Effector memory CD8-positive, alpha-beta T cell (primary cell): ENCODE results near the gene HTATIP2.

ENCODE experiments used
- ATAC-seq: fragments of 150-1000 bp; cut with Tn5 transposase; replicated peaks from 2 replicates; pipeline ENCODE4 v1.10.0; 2021; ENCODE audit warnings: mild to moderate bottlenecking, moderate library complexity
- DNase-seq, 3 experiments: peaks; one replicate each; pipeline ENCODE4 v3.0.0; 2021
- H3K27ac Mint-ChIP-seq, 2 donors: one replicate each; pipeline ENCODE4 v1.8.0; 2022; ENCODE audit warnings: mild to moderate bottlenecking in 2 of 2, mixed read lengths in 2 of 2, moderate library complexity in 2 of 2
- H3K27me3 Mint-ChIP-seq, 2 donors: one replicate each; pipeline ENCODE4 v1.8.0; 2022; ENCODE audit warnings: mixed read lengths in 2 of 2
- H3K36me3 Mint-ChIP-seq: one replicate; pipeline ENCODE4 v1.8.0; 2022; ENCODE audit warnings: mild to moderate bottlenecking, moderate library complexity, mixed read lengths; ENCODE audit not compliant: insufficient read depth
- H3K4me1 Mint-ChIP-seq, 2 donors: one replicate each; pipeline ENCODE4 v1.8.0; 2022; ENCODE audit warnings: low read depth in 2 of 2, mixed read lengths in 2 of 2
- H3K4me3 Mint-ChIP-seq, 2 donors: one replicate each; pipeline ENCODE4 v1.8.0; 2022; ENCODE audit warnings: mild to moderate bottlenecking in 2 of 2, mixed read lengths in 2 of 2, moderate library complexity in 2 of 2
- H3K9me3 Mint-ChIP-seq, 2 donors: one replicate each; pipeline ENCODE4 v1.8.0; 2022; ENCODE audit warnings: mixed read lengths in 2 of 2
- total RNA-seq, 9 experiments: gene quantifications; one replicate each; lab custom pipeline; 2026; lab: John Stamatoyannopoulos, UW

HTATIP2 gene
- total RNA-seq: 6.0 to 71.5 (median 49.8) reads per million in 9 experiments

DNA sequence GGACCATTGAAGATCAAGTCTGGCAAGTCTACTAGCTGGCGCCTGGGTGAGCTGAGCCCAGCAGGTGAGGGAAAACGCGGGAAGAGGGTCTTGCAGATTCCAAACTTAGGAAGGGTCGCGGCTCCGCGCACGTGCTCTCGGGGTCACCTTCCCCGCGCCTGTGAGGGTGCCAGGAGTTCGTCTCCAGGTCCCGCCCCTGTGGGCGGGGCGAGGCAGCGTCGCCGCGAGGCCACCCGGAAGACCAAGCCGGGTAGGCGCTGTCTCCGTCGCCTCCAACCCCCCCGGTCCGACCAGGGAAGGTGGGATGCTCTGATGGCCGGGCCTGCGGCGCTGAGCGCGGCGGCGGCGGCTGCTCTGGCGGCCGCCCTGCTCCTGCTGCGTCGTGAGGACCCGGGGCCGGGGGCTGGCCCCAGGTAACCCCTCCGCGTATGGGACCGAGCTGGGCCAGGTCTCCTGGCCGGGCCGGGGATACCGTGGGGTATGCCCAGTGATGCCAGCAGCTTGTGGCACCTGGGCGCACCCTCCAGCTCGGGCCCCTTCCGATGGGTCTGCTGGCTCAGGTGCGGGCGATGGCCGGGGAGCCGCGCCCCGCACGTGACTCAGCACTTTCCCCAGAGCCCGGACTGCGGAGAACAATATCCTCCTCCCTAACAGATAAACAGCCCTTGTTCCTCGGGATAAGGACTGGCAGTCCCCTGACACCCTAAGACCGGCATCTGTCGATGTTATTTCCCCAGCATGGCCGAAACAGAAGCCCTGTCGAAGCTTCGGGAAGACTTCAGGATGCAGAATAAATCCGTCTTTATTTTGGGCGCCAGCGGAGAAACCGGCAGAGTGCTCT, at the start of gene HTATIP2:
HTATIP2 (plus strand) TSS at position 215 of the 841 bp plus-strand sequence; CDS start at position 739, 524 bp downstream.
- peak within 1 kb of the TSS; percentile 76 to 83 for H3K4me3 Mint-ChIP-seq
- no peaks in the 10 kb centered on the region for H3K27me3 Mint-ChIP-seq
- no peaks in the 10 kb centered on the region for H3K9me3 Mint-ChIP-seq
- ATAC-seq (peak; percentile 95), DNase-seq (peak; percentile 62 to 70 (median 69))
- H3K27ac Mint-ChIP-seq: peak within 1 kb of the TSS; percentile 76 to 90
- peaks cover 14% of the 10 kb centered on the region for H3K36me3 Mint-ChIP-seq
- peaks cover 46 to 59% of the 10 kb centered on the region in 2 donors for H3K4me1 Mint-ChIP-seq

DNA sequence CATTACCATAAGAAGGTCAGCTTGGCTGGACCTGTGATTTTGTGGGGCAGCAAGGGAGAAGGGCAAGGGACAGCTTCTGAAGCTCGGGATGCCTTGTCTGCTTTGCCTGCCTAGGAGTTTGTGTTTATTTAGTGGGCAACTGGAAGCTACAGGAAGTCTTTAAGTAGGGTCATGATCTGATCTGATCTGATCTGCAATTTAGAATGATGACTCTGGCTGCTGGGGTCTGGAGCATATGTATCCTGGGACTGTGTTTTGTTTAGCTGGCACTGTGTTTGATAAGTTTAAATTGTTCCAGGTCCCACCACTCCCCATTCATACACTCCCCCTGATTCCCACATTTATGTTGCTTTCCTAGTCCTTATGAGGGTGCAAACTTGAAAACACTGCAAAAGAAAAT, 47.7 kb upstream of the HTATIP2 start:
- Mint-ChIP-seq H3K36me3 (no peaks in the 10 kb centered on the region), H3K4me1 (no peaks in the 10 kb centered on the region), H3K27ac (no peak overlapping the region), H3K9me3 (no peaks in the 10 kb centered on the region), H3K27me3 (peaks cover 7 to 28% of the 10 kb centered on the region in 2 donors), H3K4me3 (no peak overlapping the region)
- no peak for ATAC-seq
- DNase-seq: no peak

DNA sequence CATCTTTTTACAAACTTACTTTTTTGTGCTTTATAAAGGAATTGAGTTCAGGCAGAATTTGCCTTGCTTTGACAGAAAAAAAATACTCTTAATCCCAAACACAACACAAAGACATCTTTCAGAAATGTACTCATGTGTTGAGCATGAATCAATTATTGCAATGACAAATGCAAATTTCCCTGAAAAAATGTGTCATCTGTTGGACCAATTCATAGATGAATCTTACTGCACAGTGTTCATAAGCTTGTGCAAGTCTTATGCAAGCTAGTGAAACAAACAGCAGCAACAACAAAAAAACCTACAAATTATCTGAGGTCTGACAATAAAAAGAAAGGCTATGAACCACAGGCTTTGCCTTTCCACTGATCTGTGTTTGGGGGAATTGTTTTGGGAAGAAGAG, 42.3 kb upstream of the HTATIP2 start:
- H3K9me3 Mint-ChIP-seq: no peaks in the 10 kb centered on the region
- no peak overlapping the region for H3K4me3 Mint-ChIP-seq
- H3K27me3 Mint-ChIP-seq: peaks cover 29 to 33% of the 10 kb centered on the region in 2 donors
- DNase-seq (no peak), ATAC-seq (no peak)
- H3K36me3 Mint-ChIP-seq: no peaks in the 10 kb centered on the region
- no peak overlapping the region for H3K27ac Mint-ChIP-seq
- no peaks in the 10 kb centered on the region for H3K4me1 Mint-ChIP-seq

DNA sequence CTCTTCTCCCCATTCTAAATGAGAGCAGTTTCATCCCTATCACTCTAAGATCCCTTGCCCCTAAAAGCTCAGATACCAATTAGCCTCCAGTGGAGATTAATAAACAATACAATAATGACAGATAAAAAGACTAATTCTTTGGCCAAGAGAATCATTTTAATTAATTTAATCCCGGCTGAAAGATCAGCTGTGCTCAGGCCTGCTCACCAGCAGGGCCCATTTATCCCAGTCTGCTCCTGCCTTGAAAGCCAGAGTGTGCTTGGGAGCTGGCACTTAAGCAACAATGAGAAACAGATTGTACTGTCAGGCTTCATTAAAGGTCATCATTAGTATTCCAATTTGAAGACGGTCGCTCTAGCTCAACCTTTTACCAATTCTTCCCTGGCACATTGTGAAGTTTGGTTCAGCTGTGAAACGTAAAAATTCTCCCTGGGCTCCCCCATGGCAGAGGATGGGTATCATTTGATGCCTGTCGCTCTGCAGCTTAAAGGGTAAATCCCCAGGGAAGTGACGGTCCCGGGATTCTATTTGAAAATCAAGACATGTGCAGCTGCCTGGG, 36.1 kb upstream of the HTATIP2 start:
- Mint-ChIP-seq H3K4me1 (no peaks in the 10 kb centered on the region), H3K27ac (no peak overlapping the region), H3K4me3 (no peak overlapping the region), H3K9me3 (no peaks in the 10 kb centered on the region), H3K27me3 (peaks cover 60 to 61% of the 10 kb centered on the region in 2 donors), H3K36me3 (no peaks in the 10 kb centered on the region)
- ATAC-seq: no peak
- DNase-seq: no peak

DNA sequence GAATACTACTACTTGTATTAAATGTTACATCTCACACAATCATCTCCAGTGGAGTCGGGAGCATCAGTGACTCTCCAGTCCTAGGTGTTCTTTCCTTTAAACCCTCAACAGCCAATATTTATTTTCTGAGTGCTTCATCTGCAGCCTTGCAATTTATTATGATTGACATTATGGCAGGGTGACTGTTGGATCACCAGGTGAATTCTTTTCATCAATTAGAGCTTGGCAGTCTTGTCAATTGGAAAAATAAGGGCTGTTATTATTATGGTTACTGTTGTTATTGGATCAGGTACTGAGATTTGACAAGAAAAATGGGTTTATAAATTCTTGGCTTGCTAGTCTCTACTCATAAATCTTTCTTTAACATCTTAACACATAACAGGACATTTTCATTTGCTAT, 27.5 kb upstream of the HTATIP2 start:
- Mint-ChIP-seq H3K27me3 (peaks cover 60 to 87% of the 10 kb centered on the region in 2 donors), H3K36me3 (no peaks in the 10 kb centered on the region), H3K4me1 (no peaks in the 10 kb centered on the region), H3K4me3 (no peak overlapping the region), H3K9me3 (no peaks in the 10 kb centered on the region), H3K27ac (no peak overlapping the region)
- DNase-seq (no peak), ATAC-seq (no peak)

DNA sequence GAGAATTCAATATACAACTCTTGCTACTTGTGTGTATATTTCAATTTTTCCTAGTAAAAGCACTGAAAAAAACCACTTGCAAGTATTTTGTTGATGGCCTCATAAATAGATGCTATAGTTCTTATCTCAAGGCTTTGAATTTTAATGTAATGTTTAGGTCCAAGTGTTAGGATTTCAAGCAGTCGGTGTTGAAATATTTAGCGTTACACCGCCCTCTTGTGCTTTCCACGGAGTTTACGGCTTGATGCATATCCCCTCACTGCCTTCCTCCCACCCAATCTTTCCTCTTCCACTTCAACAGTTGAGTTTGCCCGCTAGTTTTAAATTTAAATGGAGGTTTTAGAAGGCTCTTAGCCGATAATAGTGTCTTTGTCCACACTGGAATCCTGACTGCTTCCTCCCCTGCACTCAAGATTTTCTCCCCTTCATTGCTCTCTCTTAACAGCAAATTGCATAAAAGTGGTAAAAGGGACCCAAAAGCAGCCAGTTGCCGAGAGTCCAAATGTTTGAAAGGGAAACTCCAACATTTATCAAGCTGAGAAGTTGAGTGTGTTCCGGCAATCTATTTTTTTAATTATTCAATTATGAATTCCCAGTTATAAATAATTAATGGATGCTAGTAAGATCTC, 25.9 kb upstream of the HTATIP2 start:
- Mint-ChIP-seq H3K9me3 (no peaks in the 10 kb centered on the region), H3K27ac (no peak overlapping the region), H3K27me3 (peaks cover 67 to 93% of the 10 kb centered on the region in 2 donors), H3K4me1 (no peaks in the 10 kb centered on the region), H3K4me3 (no peak overlapping the region), H3K36me3 (no peaks in the 10 kb centered on the region)
- no peak for ATAC-seq
- no peak for DNase-seq

DNA sequence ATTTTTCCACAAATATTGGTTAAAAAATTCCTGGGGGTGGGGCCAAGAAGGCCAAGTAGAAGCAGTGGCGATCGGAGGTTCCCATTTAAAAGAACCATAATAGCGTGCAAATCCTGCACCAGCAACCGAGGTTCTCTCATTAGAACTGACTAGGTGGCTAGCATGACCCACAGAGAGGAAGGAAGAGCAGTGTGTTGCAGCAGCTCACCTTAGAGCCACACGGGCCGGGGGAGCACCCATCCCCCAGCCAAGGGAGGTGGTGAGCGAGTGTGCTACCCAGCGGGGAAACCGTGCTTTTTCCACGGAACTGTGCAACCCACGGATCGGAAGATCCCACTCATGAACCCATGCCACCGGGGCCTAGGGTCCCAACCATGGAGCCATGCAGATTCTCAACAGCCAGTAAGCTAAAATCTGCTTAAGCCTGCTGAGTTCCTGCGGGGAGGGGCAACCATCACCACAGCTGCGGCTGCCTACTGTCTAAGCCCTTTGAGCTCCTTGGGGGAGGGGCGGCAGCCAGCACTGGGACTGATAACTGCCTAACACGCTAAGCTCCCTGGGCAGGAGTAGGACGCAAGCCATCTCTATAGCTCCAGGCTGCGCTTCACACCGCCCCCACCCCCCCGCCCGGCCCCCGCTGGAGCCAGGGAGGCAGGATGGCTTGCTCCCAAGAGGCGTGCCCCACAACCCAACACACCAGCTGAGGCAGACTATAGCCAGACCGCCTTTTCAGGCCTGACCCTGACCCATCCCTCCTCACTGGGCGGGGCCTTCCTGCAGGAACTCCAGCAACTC, 21.0 kb upstream of the HTATIP2 start:
- no peak overlapping the region for H3K4me3 Mint-ChIP-seq
- ATAC-seq: no peak
- no peaks in the 10 kb centered on the region for H3K4me1 Mint-ChIP-seq
- no peaks in the 10 kb centered on the region for H3K9me3 Mint-ChIP-seq
- H3K36me3 Mint-ChIP-seq: no peaks in the 10 kb centered on the region
- DNase-seq: no peak
- no peak overlapping the region for H3K27ac Mint-ChIP-seq
- H3K27me3 Mint-ChIP-seq: peaks cover 87 to 96% of the 10 kb centered on the region in 2 donors

DNA sequence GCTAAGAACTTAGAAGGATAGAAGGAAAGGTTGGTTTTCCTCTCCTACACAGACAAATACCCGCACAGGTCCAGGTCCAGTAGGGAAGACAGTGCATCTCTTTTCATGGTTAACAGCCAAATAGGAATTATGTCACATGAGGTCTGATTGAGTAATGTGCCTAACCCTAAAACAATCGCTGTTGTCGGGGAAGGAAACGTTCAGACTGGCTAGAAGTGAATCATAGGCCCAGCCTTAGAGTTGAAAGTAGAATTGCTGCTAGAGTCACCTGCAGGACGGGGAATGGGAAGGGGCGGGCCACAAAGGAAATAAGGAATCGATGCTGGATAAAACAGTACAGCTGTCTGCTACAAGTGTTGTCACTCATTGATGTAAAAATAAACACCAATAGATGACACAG, 12.4 kb upstream of the HTATIP2 start:
- Mint-ChIP-seq H3K27ac (no peak overlapping the region), H3K9me3 (no peaks in the 10 kb centered on the region), H3K27me3 (peaks cover 21 to 39% of the 10 kb centered on the region in 2 donors), H3K36me3 (no peaks in the 10 kb centered on the region), H3K4me3 (no peak overlapping the region), H3K4me1 (peaks cover 0 to 1% of the 10 kb centered on the region in 2 donors)
- DNase-seq (no peak), ATAC-seq (no peak)

DNA sequence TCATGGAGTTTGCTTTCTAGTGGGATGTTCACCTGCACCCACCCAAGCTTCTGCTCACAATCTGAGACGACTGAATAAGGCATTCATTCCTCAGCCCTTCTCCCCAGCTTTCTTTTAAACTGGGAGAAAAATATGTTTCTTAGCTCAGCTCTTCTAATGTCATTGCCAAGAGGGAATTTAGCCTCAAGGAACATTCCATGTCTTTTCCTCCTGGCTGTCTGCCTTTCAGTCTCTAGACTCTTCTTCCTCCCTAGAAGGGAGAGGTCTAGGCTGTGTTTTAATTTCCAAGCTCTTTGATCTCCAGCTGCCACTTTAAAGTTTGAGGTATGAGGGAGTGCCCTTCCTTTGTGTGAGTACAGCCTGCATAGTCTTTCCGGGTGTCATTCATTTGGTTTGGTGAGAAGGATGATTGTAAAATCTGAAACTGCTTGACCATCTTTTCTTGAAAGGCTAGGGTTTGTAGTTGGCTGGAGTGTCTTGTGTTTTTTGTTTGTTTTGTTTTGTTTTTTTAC, 11.7 kb upstream of the HTATIP2 start:
- H3K4me1 Mint-ChIP-seq: peaks cover 0 to 1% of the 10 kb centered on the region in 2 donors
- no peak for ATAC-seq

DNA sequence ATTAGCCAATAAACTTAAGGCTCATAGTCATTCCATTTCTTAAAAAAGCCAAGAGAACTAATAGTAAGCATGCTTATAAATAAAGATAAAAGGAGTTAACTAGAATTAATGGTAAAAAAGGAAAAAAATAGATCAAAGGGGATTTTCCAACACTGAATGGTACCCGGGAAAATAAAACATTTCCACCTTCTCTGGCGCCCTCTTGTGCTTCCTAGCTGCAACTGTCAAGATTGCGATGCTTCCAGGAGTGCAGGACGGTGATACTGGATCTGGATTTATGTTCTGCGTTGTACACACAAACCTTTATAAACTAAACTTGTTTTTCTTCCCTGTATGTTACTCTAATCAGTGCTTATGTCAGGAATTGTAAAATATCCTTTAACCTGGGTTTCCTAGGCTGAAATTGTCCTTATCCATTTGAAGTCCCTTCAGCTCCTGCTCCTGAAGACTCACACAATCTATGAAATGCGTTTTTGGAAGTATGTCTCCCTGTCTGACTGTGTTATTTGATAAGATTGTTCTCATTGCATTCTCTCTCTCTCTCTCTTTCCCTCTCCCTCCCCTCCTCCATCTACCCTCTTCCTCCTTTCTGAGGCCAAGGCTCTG, 9.6 kb upstream of the HTATIP2 start:
- no peak overlapping the region for H3K4me3 Mint-ChIP-seq
- peaks cover 0 to 1% of the 10 kb centered on the region in 2 donors for H3K4me1 Mint-ChIP-seq
- no peaks in the 10 kb centered on the region for H3K9me3 Mint-ChIP-seq
- no peak for DNase-seq
- peak; percentile 53 for ATAC-seq
- H3K27ac Mint-ChIP-seq: no peak overlapping the region
- no peaks in the 10 kb centered on the region for H3K36me3 Mint-ChIP-seq
- H3K27me3 Mint-ChIP-seq: peaks cover 6 to 25% of the 10 kb centered on the region in 2 donors

More for the DNA sequence above, 11.7 kb upstream of the HTATIP2 start:
- no peak overlapping the region for H3K4me3 Mint-ChIP-seq
- H3K27ac Mint-ChIP-seq: no peak overlapping the region
- DNase-seq: no peak
- H3K36me3 Mint-ChIP-seq: no peaks in the 10 kb centered on the region
- peaks cover 14 to 33% of the 10 kb centered on the region in 2 donors for H3K27me3 Mint-ChIP-seq
- H3K9me3 Mint-ChIP-seq: no peaks in the 10 kb centered on the region

DNA sequence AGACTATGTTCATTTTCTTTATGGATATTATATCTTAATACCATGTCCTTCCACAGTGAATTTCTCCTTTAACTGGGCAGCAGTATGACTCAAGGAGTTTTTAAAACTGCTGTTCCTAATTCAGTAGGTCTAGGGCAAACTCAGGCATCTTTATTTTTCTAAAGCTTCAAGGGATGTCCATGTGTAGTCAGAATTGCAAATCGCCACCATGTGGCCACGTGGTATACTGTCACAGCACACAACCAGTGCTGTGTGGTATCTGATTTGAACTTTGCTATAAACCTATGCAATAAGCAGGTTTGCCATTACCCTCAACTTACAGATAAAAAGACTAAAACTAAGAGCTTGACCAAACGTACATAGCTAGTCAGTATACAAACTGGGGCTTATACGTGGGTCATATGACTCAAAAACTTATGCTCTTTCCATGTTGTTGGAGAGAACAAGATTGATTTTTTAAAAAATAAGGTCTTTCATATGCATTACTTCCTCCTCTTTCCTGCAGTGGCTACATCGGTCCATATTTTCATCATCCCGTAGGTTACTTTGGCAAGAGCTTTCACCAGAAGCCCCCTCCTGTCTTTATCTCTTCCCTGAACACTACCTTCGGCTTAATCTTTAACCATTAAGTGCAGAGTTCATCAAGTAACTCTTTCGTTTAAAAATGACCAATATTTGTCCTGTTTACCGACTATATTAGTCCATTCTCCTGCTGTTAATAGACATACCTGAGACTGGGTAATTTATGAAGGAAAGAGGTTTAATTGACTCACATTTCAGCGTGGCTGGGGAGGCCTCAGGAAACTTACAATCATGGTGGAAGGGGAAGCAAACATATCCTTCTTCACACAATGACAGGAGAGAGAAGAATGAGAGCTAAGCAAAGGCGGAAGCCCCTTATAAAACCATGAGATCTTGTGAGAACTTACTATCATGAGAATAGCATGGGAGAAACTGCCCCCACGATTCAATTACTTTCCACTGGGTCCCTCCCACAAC, 8.0 kb upstream of the HTATIP2 start:
- no peak overlapping the region for H3K4me3 Mint-ChIP-seq
- peaks cover 6 to 25% of the 10 kb centered on the region in 2 donors for H3K27me3 Mint-ChIP-seq
- H3K27ac Mint-ChIP-seq: no peak overlapping the region
- H3K36me3 Mint-ChIP-seq: no peaks in the 10 kb centered on the region
- peaks cover 3 to 5% of the 10 kb centered on the region in 2 donors for H3K4me1 Mint-ChIP-seq
- peak; percentile 19 to 29 (median 20) for DNase-seq
- ATAC-seq: peak; percentile 93
- no peaks in the 10 kb centered on the region for H3K9me3 Mint-ChIP-seq

DNA sequence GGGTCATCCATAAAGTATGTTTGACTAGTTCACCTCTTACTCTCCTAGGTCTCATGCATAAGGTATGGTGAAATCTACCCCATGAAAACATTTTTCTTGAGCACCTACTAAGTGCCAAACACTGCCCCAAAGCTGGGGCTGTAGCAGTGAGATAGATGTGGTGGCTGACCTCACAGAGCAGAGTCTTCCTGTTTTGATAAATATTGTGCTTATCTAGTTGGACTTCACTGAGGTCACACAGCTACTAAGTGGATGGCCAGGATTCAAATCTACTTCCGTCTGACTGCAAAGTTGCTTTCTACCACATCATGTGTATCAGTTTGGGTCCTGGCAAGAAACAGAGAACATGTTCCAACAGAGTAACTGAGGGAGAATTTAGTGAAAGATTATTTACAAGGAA, 6.4 kb upstream of the HTATIP2 start:
- H3K27ac Mint-ChIP-seq: no peak overlapping the region
- DNase-seq (no peak), ATAC-seq (no peak)
- H3K4me1 Mint-ChIP-seq: peaks cover 11 to 13% of the 10 kb centered on the region in 2 donors
- no peaks in the 10 kb centered on the region for H3K9me3 Mint-ChIP-seq
- H3K36me3 Mint-ChIP-seq: no peaks in the 10 kb centered on the region
- H3K4me3 Mint-ChIP-seq: no peak overlapping the region
- peaks cover 1 to 18% of the 10 kb centered on the region in 2 donors for H3K27me3 Mint-ChIP-seq
